ENCODE measurements around the gene CMPK1.
"Not testable (repeated sequence)": the region's sequence is repeated elsewhere in the genome, so short reads cannot be mapped to it uniquely, and the experiment has no call there.

Gene CMPK1

GRCh38 chr1:47338249-47339077 is 4.9 kb downstream of the CMPK1 start:
- no peak for DNase-seq

- DNase-seq: no peak
These were observed 6.6 kb downstream of the CMPK1 start for GRCh38 chr1:47340227-47340626.

GRCh38 chr1:47346979-47347378 is 13.4 kb downstream of the CMPK1 start:
- DNase-seq: not testable (repeated sequence)

- DNase-seq: no peak
These were observed 14.1 kb downstream of the CMPK1 start for GRCh38 chr1:47347735-47348134.

- DNase-seq: no peak
These were observed 14.7 kb downstream of the CMPK1 start for GRCh38 chr1:47348246-47348645.

- no peak for DNase-seq
These were observed 17.7 kb downstream of the CMPK1 start for GRCh38 chr1:47351305-47351704.

GRCh38 chr1:47361380-47361779 is 27.8 kb downstream of the CMPK1 start:
- DNase-seq: no peak

GRCh38 chr1:47362828-47363227 is 29.2 kb downstream of the CMPK1 start:
- no peak for DNase-seq

- no peak for DNase-seq
These were observed 34.1 kb downstream of the CMPK1 start for GRCh38 chr1:47367651-47368050.

- DNase-seq: no peak
These were observed 37.5 kb downstream of the CMPK1 start for GRCh38 chr1:47371016-47371517.

GRCh38 chr1:47374501-47374900 is 40.9 kb downstream of the CMPK1 start:
- no peak for DNase-seq

GRCh38 chr1:47378147-47378546 is 44.6 kb downstream of the CMPK1 start:
- no peak for DNase-seq

- DNase-seq: no peak
These were observed 47.1 kb downstream of the CMPK1 start for GRCh38 chr1:47380699-47381098.

- no peak for DNase-seq
These were observed 48.9 kb downstream of the CMPK1 start for GRCh38 chr1:47382399-47382983.

- DNase-seq: no peak
These were observed 50.5 kb downstream of the CMPK1 start for GRCh38 chr1:47384083-47384482.

GRCh38 chr1:47385020-47385419 is 51.4 kb downstream of the CMPK1 start:
- DNase-seq: no peak

GRCh38 chr1:47386268-47386667 is 52.7 kb downstream of the CMPK1 start:
- no peak for DNase-seq

- DNase-seq: no peak
These were observed 54.7 kb downstream of the CMPK1 start for GRCh38 chr1:47388030-47388890.

GRCh38 chr1:47388891-47389238 is 55.3 kb downstream of the CMPK1 start:
- DNase-seq: peak in 7 of 14 donors; percentile 7 to 38 (median 14)

GRCh38 chr1:47389731-47390130 is 56.1 kb downstream of the CMPK1 start:
- no peak for DNase-seq

GRCh38 chr1:47390843-47391242 is 57.3 kb downstream of the CMPK1 start:
- DNase-seq: no peak

GRCh38 chr1:47393141-47393540 is 59.6 kb downstream of the CMPK1 start:
- no peak for DNase-seq

GRCh38 chr1:47395433-47395832 is 61.8 kb downstream of the CMPK1 start:
- no peak for DNase-seq

Data from C1 segment of cervical spinal cord (tissue), 14 donors.